ENCODE measurements around the gene TUBD1. TPM values are rescaled to one million over a fixed set of nuclear protein-coding genes. Genes with fewer than 3 reads are reported as not detected.

The TUBD1 gene
- total and polyA plus RNA-seq, 4 donors = 2.1 to 12.7 (median 6.0) TPM

DNA sequence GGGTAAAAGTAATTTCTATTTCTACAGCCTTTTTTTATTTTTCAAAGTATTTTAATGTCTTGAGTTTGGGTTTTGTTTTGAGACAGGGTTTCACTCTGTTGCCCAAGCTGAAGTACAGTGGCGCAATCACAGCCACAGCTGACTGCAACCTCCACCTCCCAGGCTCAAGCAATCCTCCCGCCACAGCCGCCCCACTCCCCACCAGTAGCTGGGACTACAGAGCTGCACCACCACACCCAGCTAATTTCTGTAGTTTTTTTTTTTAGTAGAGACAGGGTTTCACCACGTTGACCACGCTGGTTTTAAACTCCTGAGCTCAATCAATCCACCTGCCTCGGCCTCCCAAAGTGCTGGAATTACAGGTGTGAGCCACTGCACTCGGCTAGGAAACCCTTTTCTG is 44.0 kb downstream of the TUBD1 start:
- peak overlapping the region; percentile 62 to 96 for H3K27ac ChIP-seq (ENCODE audit: low read depth in 1 of 2, low read length in 2 of 2)
- TF ChIP-seq YY1 (IDR thresholded peaks at IDR 0.05) = peak; percentile 13
- TF ChIP-seq RXRA (IDR thresholded peaks at IDR 0.05) = peak in 1 of 2 donors; percentile 22
- TF ChIP-seq RAD21 (IDR thresholded peaks at IDR 0.05) = no peak
- no peak for TF ChIP-seq NR2F2 (IDR thresholded peaks at IDR 0.05)
- peak in 1 of 2 donors; percentile 14 for TF ChIP-seq HNF4A (conservative IDR thresholded peaks at IDR 0.05)
- H3K9me3 ChIP-seq (ENCODE audit: control insufficient read depth in 4 of 4, low read length in 3 of 4) = no peaks in the 10 kb centered on the region
- H3K36me3 ChIP-seq (ENCODE audit: control insufficient read depth in 4 of 4, insufficient read depth in 3 of 4, low read depth in 1 of 4, low read length in 3 of 4) = no peaks in the 10 kb centered on the region
- no peak for DNase-seq (ENCODE audit: low spot score)
- H3K9ac ChIP-seq (ENCODE audit: low read depth in 1 of 2, low read length in 2 of 2) = peak overlapping the region in 1 of 2 donors; percentile 12
- no peaks in the 10 kb centered on the region for H3K27me3 ChIP-seq (ENCODE audit: control insufficient read depth in 4 of 4, insufficient read depth in 4 of 4, low read length in 3 of 4)
- WGBS = 28% methylated on average over 7 of the region's 7 CpGs
- no peak overlapping the region for H3K4me3 ChIP-seq (ENCODE audit: low read depth in 1 of 3, low read length in 3 of 3)
- H3K4me1 ChIP-seq (ENCODE audit: control insufficient read depth in 4 of 4, insufficient read depth in 4 of 4, low read length in 3 of 4) = peaks cover 12 to 39% (median 32%) of the 10 kb centered on the region in 4 donors

DNA sequence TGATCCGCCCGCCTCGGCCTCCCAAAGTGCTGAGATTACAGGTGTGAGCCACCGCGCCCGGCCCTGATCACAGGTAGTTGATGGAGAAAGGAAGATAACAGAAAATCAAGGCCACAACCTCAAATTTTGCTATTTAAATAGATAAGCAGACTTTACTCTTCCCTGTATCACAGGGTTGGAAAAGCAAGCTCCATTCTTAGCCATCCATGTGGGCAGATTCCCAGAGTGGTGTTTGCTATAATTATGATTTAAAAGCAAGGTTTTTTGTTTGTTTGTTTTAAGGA is 44.4 kb downstream of the TUBD1 start:
- no peak overlapping the region for H3K4me3 ChIP-seq (ENCODE audit: low read depth in 1 of 3, low read length in 3 of 3)
- no peaks in the 10 kb centered on the region for H3K27me3 ChIP-seq (ENCODE audit: control insufficient read depth in 4 of 4, insufficient read depth in 4 of 4, low read length in 3 of 4)
- peaks cover 12 to 39% (median 32%) of the 10 kb centered on the region in 4 donors for H3K4me1 ChIP-seq (ENCODE audit: control insufficient read depth in 4 of 4, insufficient read depth in 4 of 4, low read length in 3 of 4)
- DNase-seq (ENCODE audit: low spot score) = no peak
- 66% methylated on average over 6 of the region's 6 CpGs for WGBS
- H3K9ac ChIP-seq (ENCODE audit: low read depth in 1 of 2, low read length in 2 of 2) = no peak overlapping the region
- no peaks in the 10 kb centered on the region for H3K9me3 ChIP-seq (ENCODE audit: control insufficient read depth in 4 of 4, low read length in 3 of 4)
- TF ChIP-seq, protein P1, sequence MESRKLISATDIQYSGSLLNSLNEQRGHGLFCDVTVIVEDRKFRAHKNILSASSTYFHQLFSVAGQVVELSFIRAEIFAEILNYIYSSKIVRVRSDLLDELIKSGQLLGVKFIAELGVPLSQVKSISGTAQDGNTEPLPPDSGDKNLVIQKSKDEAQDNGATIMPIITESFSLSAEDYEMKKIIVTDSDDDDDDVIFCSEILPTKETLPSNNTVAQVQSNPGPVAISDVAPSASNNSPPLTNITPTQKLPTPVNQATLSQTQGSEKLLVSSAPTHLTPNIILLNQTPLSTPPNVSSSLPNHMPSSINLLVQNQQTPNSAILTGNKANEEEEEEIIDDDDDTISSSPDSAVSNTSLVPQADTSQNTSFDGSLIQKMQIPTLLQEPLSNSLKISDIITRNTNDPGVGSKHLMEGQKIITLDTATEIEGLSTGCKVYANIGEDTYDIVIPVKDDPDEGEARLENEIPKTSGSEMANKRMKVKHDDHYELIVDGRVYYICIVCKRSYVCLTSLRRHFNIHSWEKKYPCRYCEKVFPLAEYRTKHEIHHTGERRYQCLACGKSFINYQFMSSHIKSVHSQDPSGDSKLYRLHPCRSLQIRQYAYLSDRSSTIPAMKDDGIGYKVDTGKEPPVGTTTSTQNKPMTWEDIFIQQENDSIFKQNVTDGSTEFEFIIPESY (IDR thresholded peaks at IDR 0.05) = no peak
- TF ChIP-seq, protein P2, sequence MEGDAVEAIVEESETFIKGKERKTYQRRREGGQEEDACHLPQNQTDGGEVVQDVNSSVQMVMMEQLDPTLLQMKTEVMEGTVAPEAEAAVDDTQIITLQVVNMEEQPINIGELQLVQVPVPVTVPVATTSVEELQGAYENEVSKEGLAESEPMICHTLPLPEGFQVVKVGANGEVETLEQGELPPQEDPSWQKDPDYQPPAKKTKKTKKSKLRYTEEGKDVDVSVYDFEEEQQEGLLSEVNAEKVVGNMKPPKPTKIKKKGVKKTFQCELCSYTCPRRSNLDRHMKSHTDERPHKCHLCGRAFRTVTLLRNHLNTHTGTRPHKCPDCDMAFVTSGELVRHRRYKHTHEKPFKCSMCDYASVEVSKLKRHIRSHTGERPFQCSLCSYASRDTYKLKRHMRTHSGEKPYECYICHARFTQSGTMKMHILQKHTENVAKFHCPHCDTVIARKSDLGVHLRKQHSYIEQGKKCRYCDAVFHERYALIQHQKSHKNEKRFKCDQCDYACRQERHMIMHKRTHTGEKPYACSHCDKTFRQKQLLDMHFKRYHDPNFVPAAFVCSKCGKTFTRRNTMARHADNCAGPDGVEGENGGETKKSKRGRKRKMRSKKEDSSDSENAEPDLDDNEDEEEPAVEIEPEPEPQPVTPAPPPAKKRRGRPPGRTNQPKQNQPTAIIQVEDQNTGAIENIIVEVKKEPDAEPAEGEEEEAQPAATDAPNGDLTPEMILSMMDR (IDR thresholded peaks at IDR 0.05; ENCODE audit: low read depth, low read length, missing input control) = no peak
- TF ChIP-seq SP1 (IDR thresholded peaks at IDR 0.05) = no peak
- no peak for TF ChIP-seq RXRA (IDR thresholded peaks at IDR 0.05)
- TF ChIP-seq TAF1 (conservative IDR thresholded peaks at IDR 0.05) = no peak
- TF ChIP-seq NR2F2 (IDR thresholded peaks at IDR 0.05) = no peak
- peak overlapping the region; percentile 62 to 96 for H3K27ac ChIP-seq (ENCODE audit: low read depth in 1 of 2, low read length in 2 of 2)
- H3K36me3 ChIP-seq (ENCODE audit: control insufficient read depth in 4 of 4, insufficient read depth in 3 of 4, low read depth in 1 of 4, low read length in 3 of 4) = no peaks in the 10 kb centered on the region

DNA sequence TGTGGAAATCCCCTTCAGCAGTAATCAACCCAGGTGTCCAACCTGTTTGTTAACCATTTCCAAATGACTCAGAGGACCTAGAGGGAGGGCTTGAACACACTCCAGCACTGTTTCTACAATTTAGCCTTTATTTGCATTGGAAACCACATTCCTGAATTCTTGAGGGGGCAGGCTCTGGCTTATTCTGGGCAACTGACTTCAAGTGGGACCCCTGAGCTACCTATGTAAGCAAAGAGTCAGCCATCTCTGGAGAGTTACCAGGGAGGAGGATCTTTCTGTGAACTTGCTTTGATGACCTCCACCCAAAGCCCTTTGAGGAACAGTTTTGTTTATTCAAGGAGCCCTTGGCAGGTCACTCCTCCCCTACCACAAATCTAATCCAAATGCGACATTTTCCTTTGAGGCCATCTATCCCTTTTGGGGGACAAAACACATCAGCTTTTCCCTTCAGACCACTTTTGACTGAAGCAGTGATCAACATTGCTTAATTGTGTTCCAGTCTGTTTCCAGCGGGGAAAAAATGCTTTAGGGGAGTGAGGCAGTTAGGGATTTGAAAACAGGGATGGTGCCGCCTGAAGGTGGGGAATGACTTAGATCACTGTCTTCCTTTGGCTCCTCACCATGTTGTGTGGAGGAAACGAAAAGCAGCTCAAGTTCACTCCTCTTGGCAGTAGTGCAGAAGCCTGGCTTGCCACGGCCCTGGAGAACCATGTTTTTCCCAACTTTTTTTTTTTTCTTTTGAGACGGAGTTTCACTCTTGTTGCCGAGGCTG is 46.2 kb downstream of the TUBD1 start:
- Histone ChIP-seq H3K36me3 (ENCODE audit: control insufficient read depth in 4 of 4, insufficient read depth in 3 of 4, low read depth in 1 of 4, low read length in 3 of 4) (no peaks in the 10 kb centered on the region), H3K27me3 (ENCODE audit: control insufficient read depth in 4 of 4, insufficient read depth in 4 of 4, low read length in 3 of 4) (no peaks in the 10 kb centered on the region), H3K9me3 (ENCODE audit: control insufficient read depth in 4 of 4, low read length in 3 of 4) (no peaks in the 10 kb centered on the region), H3K4me3 (ENCODE audit: low read depth in 1 of 3, low read length in 3 of 3) (peak overlapping the region in 1 of 3 donors; percentile 15), H3K4me1 (ENCODE audit: control insufficient read depth in 4 of 4, insufficient read depth in 4 of 4, low read length in 3 of 4) (peaks cover 14 to 39% (median 32%) of the 10 kb centered on the region in 4 donors), H3K9ac (ENCODE audit: low read depth in 1 of 2, low read length in 2 of 2) (peak overlapping the region; percentile 43 to 79), H3K27ac (ENCODE audit: low read depth in 1 of 2, low read length in 2 of 2) (peak overlapping the region; percentile 96 to 99)
- WGBS = 21% methylated on average over 7 of the region's 7 CpGs
- DNase-seq (ENCODE audit: low spot score) = no peak
- TF ChIP-seq NR2F2 (IDR thresholded peaks at IDR 0.05) (peak; percentile 54), SP1 (IDR thresholded peaks at IDR 0.05) (peak; percentile 34), HNF4G (IDR thresholded peaks at IDR 0.05) (no peak), JUND (IDR thresholded peaks at IDR 0.05) (peak; percentile 29 to 69), RAD21 (IDR thresholded peaks at IDR 0.05) (no peak), FOXA1 (IDR thresholded peaks at IDR 0.05) (peak; percentile 22), RXRA (IDR thresholded peaks at IDR 0.05) (peak in 1 of 2 donors; percentile 4), GABPA (IDR thresholded peaks at IDR 0.05 in 1 of 2, conservative IDR thresholded peaks at IDR 0.05 in 1 of 2) (no peak), FOXA2 (IDR thresholded peaks at IDR 0.05) (peak; percentile 16)
- TF ChIP-seq, protein P3, sequence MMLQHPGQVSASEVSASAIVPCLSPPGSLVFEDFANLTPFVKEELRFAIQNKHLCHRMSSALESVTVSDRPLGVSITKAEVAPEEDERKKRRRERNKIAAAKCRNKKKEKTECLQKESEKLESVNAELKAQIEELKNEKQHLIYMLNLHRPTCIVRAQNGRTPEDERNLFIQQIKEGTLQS (IDR thresholded peaks at IDR 0.05) = peak; percentile 39
- TF ChIP-seq, protein P1 (IDR thresholded peaks at IDR 0.05) = no peak
- TF ChIP-seq, protein P4, sequence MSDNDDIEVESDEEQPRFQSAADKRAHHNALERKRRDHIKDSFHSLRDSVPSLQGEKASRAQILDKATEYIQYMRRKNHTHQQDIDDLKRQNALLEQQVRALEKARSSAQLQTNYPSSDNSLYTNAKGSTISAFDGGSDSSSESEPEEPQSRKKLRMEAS (IDR thresholded peaks at IDR 0.05) = peak; percentile 3
- TF ChIP-seq, protein P2 (IDR thresholded peaks at IDR 0.05; ENCODE audit: low read depth, low read length, missing input control) = no peak

Measured in liver (tissue), 9 donors.